ENCODE data around the gene ZNF618.

DNA sequence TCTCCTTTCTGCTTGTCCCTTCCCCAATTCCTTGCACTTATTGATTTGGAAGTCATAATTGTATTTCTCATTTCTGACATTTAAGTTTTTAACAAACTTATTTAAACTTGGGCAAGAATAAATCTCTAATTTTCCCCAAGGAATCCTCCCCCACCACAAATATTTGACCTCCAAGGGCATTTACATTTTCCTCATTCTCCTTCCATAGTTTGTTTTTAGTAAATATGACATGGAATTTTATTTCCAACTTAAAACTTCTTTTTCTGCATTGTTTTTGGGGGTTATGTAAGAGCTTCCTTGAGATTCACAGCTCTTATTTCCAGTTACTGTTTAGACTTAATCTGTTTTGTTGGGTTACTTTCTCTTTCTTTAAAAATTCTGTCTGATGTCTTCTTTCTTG is 64.9 kb downstream of the ZNF618 start:
- TF ChIP-seq POLR2AphosphoS5 (IDR thresholded peaks at IDR 0.05; ENCODE audit: low read depth, low read length): no peak
- TF ChIP-seq, protein P1, sequence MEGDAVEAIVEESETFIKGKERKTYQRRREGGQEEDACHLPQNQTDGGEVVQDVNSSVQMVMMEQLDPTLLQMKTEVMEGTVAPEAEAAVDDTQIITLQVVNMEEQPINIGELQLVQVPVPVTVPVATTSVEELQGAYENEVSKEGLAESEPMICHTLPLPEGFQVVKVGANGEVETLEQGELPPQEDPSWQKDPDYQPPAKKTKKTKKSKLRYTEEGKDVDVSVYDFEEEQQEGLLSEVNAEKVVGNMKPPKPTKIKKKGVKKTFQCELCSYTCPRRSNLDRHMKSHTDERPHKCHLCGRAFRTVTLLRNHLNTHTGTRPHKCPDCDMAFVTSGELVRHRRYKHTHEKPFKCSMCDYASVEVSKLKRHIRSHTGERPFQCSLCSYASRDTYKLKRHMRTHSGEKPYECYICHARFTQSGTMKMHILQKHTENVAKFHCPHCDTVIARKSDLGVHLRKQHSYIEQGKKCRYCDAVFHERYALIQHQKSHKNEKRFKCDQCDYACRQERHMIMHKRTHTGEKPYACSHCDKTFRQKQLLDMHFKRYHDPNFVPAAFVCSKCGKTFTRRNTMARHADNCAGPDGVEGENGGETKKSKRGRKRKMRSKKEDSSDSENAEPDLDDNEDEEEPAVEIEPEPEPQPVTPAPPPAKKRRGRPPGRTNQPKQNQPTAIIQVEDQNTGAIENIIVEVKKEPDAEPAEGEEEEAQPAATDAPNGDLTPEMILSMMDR (IDR thresholded peaks at IDR 0.05): no peak

Measured in Panc1 (cell line).